Lung microvascular endothelial cell (primary cell): ENCODE results near the gene HEPN1. TPM values are rescaled to one million over a fixed set of nuclear protein-coding genes. Genes with fewer than 3 reads are reported as not detected.

Experiments used
- DNase-seq, 2 donors: peaks; one replicate each; pipeline versions ENCODE4 v3.0.0 to v3.0.0-alpha.2; 2010; ENCODE audit warnings: low read depth in 2 of 2
- total RNA-seq: library from RNA; depleted of rRNA; stranded (reverse); fragments of >200 nt; gene quantifications from 2 replicates; pipeline ENCODE4 v1.2.1, GENCODE V29; 2014

The HEPN1 gene
- total RNA-seq, 1 donor from 2014 or later: 0.20 TPM

GRCh38 chr11:124899383-124900145 lies 19.5 kb upstream of the HEPN1 start:
- DNase-seq: peak; percentile 33 to 65

- DNase-seq: peak; percentile 92 to 94
These were observed 18.6 kb upstream of the HEPN1 start for GRCh38 chr11:124900464-124900863.

- no peak for DNase-seq
These were observed 16.4 kb upstream of the HEPN1 start for GRCh38 chr11:124902616-124903015.

- DNase-seq: peak in 1 of 2 donors; percentile 91
These were observed 3.3 kb upstream of the HEPN1 start for GRCh38 chr11:124915541-124916369.

GRCh38 chr11:124916370-124916710 lies 2.7 kb upstream of the HEPN1 start:
- no peak for DNase-seq

GRCh38 chr11:124917115-124917637 lies 1.9 kb upstream of the HEPN1 start:
- DNase-seq: peak in 1 of 2 donors; percentile 47

GRCh38 chr11:124919898-124920297 lies 848 bp downstream of the HEPN1 start:
- DNase-seq: no peak

- no peak for DNase-seq
These were observed 1.3 kb downstream of the HEPN1 start for GRCh38 chr11:124920356-124920755.

GRCh38 chr11:124920870-124921609 lies 2.0 kb downstream of the HEPN1 start:
- peak; percentile 81 to 92 for DNase-seq

GRCh38 chr11:124922831-124923230 lies 3.8 kb downstream of the HEPN1 start:
- no peak for DNase-seq

GRCh38 chr11:124923296-124923695 lies 4.2 kb downstream of the HEPN1 start:
- no peak for DNase-seq

- DNase-seq: no peak
These were observed 10.1 kb downstream of the HEPN1 start for GRCh38 chr11:124928942-124929665.

- no peak for DNase-seq
These were observed 11.7 kb downstream of the HEPN1 start for GRCh38 chr11:124930799-124931198.

- peak; percentile 19 to 52 for DNase-seq
These were observed 16.0 kb downstream of the HEPN1 start for GRCh38 chr11:124934862-124935547.

- DNase-seq: no peak
These were observed 16.8 kb downstream of the HEPN1 start, which contains the start of gene HEPACAM for GRCh38 chr11:124935548-124936514. Gene HEPACAM, minus strand, starts transcription at chr11:124936047. Its CDS starts 41 bp downstream, at chr11:124936006.

GRCh38 chr11:124937336-124937935 lies 18.4 kb downstream of the HEPN1 start:
- no peak for DNase-seq

- no peak for DNase-seq
These were observed 19.2 kb downstream of the HEPN1 start for GRCh38 chr11:124938206-124938765.

GRCh38 chr11:124938970-124939369 lies 19.9 kb downstream of the HEPN1 start:
- no peak for DNase-seq
